GM12892 (cell line): ENCODE measurements around the gene CNOT8.

ENCODE experiments used
- DNase-seq: peaks from one replicate; pipeline ENCODE4 v3.0.0; 2011; ENCODE audit not compliant: insufficient read length
- FAIRE-seq: peaks from 2 replicates; lab custom pipeline; 2011; peaks lifted over from hg19 to GRCh38; lab: Jason Lieb, UNC
- POLR2A ChIP-seq: IDR thresholded peaks from 2 replicates; pipeline ENCODE4 v1.6.1; 2011; ENCODE audit warnings: low read depth, low read length, control low read depth
- POLR2AphosphoS5 ChIP-seq: IDR thresholded peaks from 2 replicates; pipeline ENCODE4 v1.6.1; 2011; ENCODE audit warnings: low read depth, low read length, control low read depth
- TAF1 ChIP-seq: IDR thresholded peaks from 2 replicates; pipeline ENCODE4 v1.6.1; 2011; ENCODE audit warnings: low read depth, mild to moderate bottlenecking, control low read depth, low read length, borderline replicate concordance

The CNOT8 gene

GRCh38 chr5:154858972-154859871, 795 bp downstream of the CNOT8 start:
- TF ChIP-seq TAF1 = no peak
- TF ChIP-seq POLR2A = peak; percentile 32; the same call in 1 of the 2 replicates
- TF ChIP-seq POLR2AphosphoS5 = no peak
- no peak for FAIRE-seq
- DNase-seq = no peak

DNA sequence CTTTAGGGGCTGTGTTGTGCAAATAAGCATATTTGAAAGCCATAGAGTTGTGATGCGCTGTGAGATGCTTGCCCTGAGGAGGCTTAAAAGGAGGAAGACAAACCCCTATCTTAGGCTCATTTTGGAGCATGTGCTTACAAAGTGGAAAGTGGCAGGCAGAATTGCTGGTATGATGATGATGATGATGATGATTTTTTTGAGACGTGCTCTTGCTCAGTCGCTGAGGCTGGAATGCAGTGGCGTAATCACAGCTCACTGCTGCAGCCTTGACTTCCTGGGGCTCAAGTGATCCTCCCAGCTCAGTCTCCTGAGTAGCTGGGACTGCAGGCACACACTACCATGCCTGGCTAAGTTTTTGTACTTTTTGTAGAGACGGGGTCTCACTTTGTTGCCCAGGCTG, 1.7 kb downstream of the CNOT8 start:
- DNase-seq (no peak), FAIRE-seq (no peak)
- no peak for TF ChIP-seq POLR2A
- no peak for TF ChIP-seq TAF1
- TF ChIP-seq POLR2AphosphoS5 = no peak

DNA sequence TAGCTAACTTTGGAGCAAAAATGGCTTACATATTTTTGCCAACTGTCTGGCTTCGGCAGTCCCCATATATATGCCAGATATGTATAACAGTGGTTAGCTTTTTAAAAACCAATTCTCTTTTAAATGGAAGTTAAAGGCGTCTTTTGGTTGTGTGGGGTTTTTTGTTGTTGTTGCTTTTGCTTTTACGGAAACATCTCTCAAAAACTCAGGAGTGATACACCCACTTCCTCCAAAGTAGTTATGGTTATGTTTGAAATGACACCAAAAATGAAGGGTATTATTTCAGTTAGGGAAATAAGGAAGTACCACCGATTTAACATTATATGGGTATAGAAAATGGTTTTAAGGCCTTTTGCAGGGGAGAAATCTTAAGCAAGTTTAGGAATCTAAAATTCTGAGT, 2.3 kb downstream of the CNOT8 start:
- TF ChIP-seq POLR2AphosphoS5 = no peak
- TF ChIP-seq TAF1 = no peak
- TF ChIP-seq POLR2A = no peak
- no peak for DNase-seq
- no peak for FAIRE-seq

DNA sequence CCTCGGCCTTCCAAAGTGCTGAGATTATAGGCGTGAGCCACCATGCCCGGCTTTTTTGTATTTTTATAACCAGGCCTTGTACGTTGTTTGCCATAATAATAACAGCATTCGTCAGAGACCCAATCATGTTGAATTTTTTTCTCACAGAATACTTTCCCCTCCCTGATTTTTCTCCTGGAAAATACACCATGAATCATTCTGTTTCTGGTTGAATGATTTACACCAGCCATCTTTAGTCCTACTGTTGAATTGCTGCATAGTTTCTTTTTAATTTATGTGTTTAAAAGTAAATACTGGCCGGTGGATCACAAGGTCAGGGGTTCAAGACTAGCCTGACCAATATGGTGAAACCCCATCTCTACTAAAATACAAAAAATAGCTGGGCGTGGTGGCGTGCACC, 3.5 kb downstream of the CNOT8 start:
- TF ChIP-seq TAF1 (no peak), POLR2A (no peak), POLR2AphosphoS5 (no peak)
- DNase-seq (no peak), FAIRE-seq (no peak)

- TF ChIP-seq POLR2A (no peak), POLR2AphosphoS5 (no peak), TAF1 (no peak)
- FAIRE-seq (no peak), DNase-seq (no peak)
Measured at GRCh38 chr5:154862766-154863165, 4.3 kb downstream of the CNOT8 start.

- no peak for FAIRE-seq
- TF ChIP-seq POLR2AphosphoS5 (no peak), TAF1 (no peak), POLR2A (no peak)
- no peak for DNase-seq
Measured at GRCh38 chr5:154863291-154864080, 5.1 kb downstream of the CNOT8 start.

- DNase-seq = no peak
- FAIRE-seq = no peak
- TF ChIP-seq TAF1 (no peak), POLR2AphosphoS5 (no peak), POLR2A (no peak)
Measured at GRCh38 chr5:154865466-154866184, 7.2 kb downstream of the CNOT8 start.

GRCh38 chr5:154866841-154867240, 8.4 kb downstream of the CNOT8 start:
- FAIRE-seq (no peak), DNase-seq (no peak)
- no peak for TF ChIP-seq POLR2AphosphoS5
- TF ChIP-seq POLR2A = no peak
- TF ChIP-seq TAF1 = no peak

GRCh38 chr5:154868702-154869101, 10.3 kb downstream of the CNOT8 start:
- TF ChIP-seq TAF1 (no peak), POLR2AphosphoS5 (no peak), POLR2A (no peak)
- DNase-seq (no peak), FAIRE-seq (no peak)

DNA sequence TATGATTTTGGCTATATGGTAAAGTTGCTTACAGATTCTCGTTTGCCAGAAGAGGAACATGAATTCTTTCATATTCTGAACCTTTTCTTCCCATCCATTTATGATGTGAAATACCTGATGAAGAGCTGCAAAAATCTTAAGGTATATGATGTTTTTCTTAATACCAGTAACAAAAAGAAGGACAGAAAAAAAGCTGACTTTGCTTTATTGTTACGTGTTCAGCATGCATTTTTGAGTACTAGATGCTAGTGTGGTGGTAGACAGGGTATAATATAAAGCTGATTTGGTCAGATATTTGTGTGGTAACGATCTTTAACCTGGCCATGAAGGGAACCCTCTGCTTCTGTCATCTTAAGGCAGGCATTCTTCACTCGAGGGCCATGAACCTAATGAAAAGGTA, 13.3 kb downstream of the CNOT8 start:
- FAIRE-seq = no peak
- DNase-seq = no peak
- TF ChIP-seq POLR2A (no peak), TAF1 (no peak), POLR2AphosphoS5 (no peak)

DNA sequence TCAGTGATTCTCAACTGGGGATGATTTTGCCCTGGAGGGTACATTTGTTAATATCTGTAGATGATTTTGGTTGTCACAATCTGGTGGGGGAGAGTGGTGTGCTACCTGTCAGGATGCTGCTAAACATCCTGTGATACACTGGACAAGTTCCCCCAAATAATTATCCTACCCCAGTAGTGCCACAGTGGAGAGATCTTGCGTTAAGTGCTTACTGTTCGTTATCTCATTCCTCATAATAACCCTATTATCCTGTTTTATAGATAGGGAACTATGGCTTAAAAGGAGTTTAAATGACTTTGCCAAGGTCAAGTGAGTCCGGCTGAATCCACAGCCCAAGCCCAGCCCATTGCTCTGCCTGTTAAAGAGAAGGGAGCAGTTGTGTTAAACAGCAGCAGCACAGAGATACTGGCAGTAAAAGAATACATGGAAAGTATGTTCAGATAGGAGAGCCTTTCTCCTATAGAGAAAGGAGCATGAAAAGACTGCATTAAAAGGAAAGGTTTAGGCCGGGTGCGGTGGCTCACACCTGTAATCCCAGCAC, 15.4 kb downstream of the CNOT8 start:
- TF ChIP-seq POLR2A = no peak
- no peak for TF ChIP-seq TAF1
- TF ChIP-seq POLR2AphosphoS5 = no peak
- DNase-seq (no peak), FAIRE-seq (no peak)
